Right lobe of liver (tissue), 6 donors: Measurements from ENCODE around the gene TADA2B. TPM values are rescaled to one million over a fixed set of nuclear protein-coding genes. Genes with fewer than 3 reads are reported as not detected.

Experiments
- ATAC-seq, 4 donors: fragments of 200-7000 bp; cut with Tn5 transposase; one replicate each; pipeline ENCODE4 v1.9.1; 2020; ENCODE audit warnings: mild to moderate bottlenecking in 4 of 4, moderate library complexity in 4 of 4
- DNase-seq, 3 donors: peaks; one replicate each; pipeline ENCODE4 v3.0.0-alpha.2; 2020
- H3K27ac ChIP-seq, 3 donors: fragments of 200-600 bp; one replicate each; pipeline ENCODE4 v1.8.0; 2022
- H3K27me3 ChIP-seq, 2 donors: fragments of 200-600 bp; one replicate each; pipeline ENCODE4 v1.8.0; 2022
- H3K36me3 ChIP-seq, 4 donors: fragments of 200-600 bp; sonication (generic) in 1 of 4; one replicate each; pipeline versions ENCODE4 v1.5.1 to v1.8.0; 2017 to 2022; ENCODE audit warnings: control low read depth in 1 of 4
- H3K4me1 ChIP-seq, 4 donors: fragments of 200-600 bp; sonication (generic) in 1 of 4; one replicate each; pipeline versions ENCODE4 v1.5.1 to v1.8.0; 2017 to 2022; ENCODE audit warnings: control low read depth in 1 of 4
- H3K4me3 ChIP-seq, 3 donors: fragments of 200-600 bp; one replicate each; pipeline ENCODE4 v1.8.0; 2022
- H3K9me3 ChIP-seq, 4 donors: fragments of 200-600 bp; sonication (generic) in 1 of 4; one replicate each; pipeline versions ENCODE4 v1.5.1 to v1.8.0; 2017 to 2022; ENCODE audit warnings: control low read depth in 1 of 4
- POLR2A ChIP-seq: fragments of 450-650 bp; IDR thresholded peaks from one replicate; pipeline ENCODE4 v1.6.1; 2017; ENCODE audit warnings: antibody characterized with exemption, mild to moderate bottlenecking
- WGBS: methylation state at CpG from one replicate; pipeline ENCODE4 v1.1.6; 2018; ENCODE audit warnings: low coverage, low lambda C conversion rate; ENCODE audit not compliant: insufficient coverage; ENCODE audit errors: missing lambda C conversion rate; 5-methylcytosine and 5-hydroxymethylcytosine counted together
- intact Hi-C, 2 donors: fragments of 100-400 bp; cut with DNase I; formaldehyde crosslinking; loops; one replicate each; pipeline versions ENCODE4 v1.11.2 to v1.14.1; 2022
- total RNA-seq, 6 experiments: library from RNA; depleted of rRNA in 2 of 6; stranded (reverse); fragments of >200 nt in 2 of 6; fragmentation: NEBNext Ultra II Directional in 3 of 6; extraction: Animal tissue kit (Norgen Biotek cat#: 25700) in 3 of 6; gene quantifications; one replicate each; pipeline versions ENCODE4 v1.1.0 to v1.2.4, GENCODE V29; 2016 to 2023
- TF ChIP-seq, protein P1 (sequence below), 4 donors: fragments of 200-600 bp in 3 of 4; fragments of 450-650 bp in 1 of 4; IDR thresholded peaks; one replicate each; pipeline versions ENCODE4 v1.5.1 to v1.8.0; 2016 to 2022; ENCODE audit warnings: antibody characterized with exemption in 4 of 4, mild to moderate bottlenecking in 2 of 4
- donor health status: DM: no; HTN: yes; CAD: no.
- donor health status: DM: no; HTN: no; CAD: no.
- donor health status: DM: no; HTN: no; CAD: no.
- donor health status: DM: no; HTN: yes; CAD: no.
- donor health status: DM: no; HTN: yes; CAD: no.

The TADA2B gene
- total RNA-seq, 6 experiments from 2014 or later: 12.1 to 16.3 (median 14.0) TPM

DNA sequence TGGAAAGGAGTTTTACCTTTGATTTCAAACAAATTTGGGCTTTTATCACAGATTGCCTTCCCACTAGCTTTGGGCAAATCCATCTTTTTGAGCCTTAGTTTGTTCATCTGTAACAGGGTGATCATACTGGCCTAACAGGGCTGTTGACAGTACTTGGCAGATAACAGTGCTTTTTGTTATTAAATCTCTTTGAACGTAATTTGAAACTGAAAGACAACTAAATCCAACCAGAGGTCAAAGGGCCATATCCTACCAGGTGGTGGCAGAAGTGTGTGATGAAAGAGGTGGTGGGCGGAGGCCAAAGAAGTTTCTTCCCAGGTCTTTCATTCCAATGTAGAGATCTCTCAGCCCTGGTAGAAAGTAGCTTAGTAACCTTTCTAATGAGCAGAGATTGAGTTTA lies 35.2 kb upstream of the TADA2B start:
- Histone ChIP-seq H3K36me3 (peaks cover 0 to 59% (median 2%) of the 10 kb centered on the region in 4 donors), H3K27ac (peak overlapping the region in 2 of 3 donors; percentile 62 to 88), H3K4me3 (no peak overlapping the region), H3K4me1 (peaks cover 0 to 26% (median 9%) of the 10 kb centered on the region in 4 donors), H3K27me3 (no peaks in the 10 kb centered on the region), H3K9me3 (no peaks in the 10 kb centered on the region)
- ATAC-seq: peak; percentile 82 to 89 (median 86)
- no peak for TF ChIP-seq POLR2A
- TF ChIP-seq, protein P1, sequence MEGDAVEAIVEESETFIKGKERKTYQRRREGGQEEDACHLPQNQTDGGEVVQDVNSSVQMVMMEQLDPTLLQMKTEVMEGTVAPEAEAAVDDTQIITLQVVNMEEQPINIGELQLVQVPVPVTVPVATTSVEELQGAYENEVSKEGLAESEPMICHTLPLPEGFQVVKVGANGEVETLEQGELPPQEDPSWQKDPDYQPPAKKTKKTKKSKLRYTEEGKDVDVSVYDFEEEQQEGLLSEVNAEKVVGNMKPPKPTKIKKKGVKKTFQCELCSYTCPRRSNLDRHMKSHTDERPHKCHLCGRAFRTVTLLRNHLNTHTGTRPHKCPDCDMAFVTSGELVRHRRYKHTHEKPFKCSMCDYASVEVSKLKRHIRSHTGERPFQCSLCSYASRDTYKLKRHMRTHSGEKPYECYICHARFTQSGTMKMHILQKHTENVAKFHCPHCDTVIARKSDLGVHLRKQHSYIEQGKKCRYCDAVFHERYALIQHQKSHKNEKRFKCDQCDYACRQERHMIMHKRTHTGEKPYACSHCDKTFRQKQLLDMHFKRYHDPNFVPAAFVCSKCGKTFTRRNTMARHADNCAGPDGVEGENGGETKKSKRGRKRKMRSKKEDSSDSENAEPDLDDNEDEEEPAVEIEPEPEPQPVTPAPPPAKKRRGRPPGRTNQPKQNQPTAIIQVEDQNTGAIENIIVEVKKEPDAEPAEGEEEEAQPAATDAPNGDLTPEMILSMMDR (IDR thresholded peaks at IDR 0.05): no peak
- WGBS: 14% methylated on average over 2 of the region's 2 CpGs
- DNase-seq: peak in 2 of 3 donors; percentile 70 to 81
- intact Hi-C loops: no loop called here

DNA sequence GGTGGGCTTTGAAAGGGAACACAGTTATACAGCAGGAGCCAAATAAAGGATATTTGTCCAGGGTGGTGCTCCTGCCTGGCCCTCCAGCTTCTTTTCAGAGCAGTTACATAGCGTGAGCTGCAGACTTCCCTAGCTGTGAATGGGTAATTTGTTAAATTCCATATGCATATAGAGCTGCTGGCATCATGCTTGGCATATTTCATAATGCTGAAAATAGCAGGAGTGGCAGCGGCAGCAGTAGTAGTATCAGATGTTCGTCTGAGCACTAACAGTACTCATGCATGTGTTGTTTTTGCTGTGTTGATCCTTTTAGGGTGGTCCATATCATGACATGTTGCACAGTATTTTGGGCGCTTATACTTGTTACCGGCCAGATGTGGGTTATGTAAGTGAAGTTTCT lies 33.6 kb upstream of the TADA2B start:
- 88% methylated on average over 4 of the region's 5 CpGs for WGBS
- DNase-seq (no peak), ATAC-seq (no peak)
- no peaks in the 10 kb centered on the region for H3K9me3 ChIP-seq
- peaks cover 0 to 59% (median 3%) of the 10 kb centered on the region in 4 donors for H3K36me3 ChIP-seq
- intact Hi-C loops: no loop called here
- H3K4me3 ChIP-seq: no peak overlapping the region
- no peaks in the 10 kb centered on the region for H3K27me3 ChIP-seq
- TF ChIP-seq, protein P1 (IDR thresholded peaks at IDR 0.05): no peak
- TF ChIP-seq POLR2A: no peak
- H3K27ac ChIP-seq: no peak overlapping the region
- peaks cover 0 to 33% (median 12%) of the 10 kb centered on the region in 4 donors for H3K4me1 ChIP-seq

DNA sequence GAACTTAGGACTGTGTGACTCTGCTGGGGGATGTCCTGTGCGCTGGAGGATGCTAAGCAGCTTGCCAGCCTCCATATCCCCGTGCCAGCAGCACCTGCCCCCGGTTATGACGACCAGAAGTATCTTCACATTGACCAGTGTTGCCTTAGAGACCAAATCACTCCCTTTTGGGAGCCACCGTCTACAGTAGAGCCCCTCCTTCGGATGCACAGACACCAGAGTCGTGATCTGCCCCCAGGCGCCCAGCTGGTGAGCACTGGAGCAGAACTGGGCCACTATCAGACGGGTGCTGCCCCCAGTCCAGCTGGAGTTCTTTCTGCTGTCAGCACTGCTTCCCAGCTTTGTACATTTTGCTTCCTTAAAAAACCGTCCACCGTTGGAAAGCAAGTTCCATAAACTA lies 30.0 kb upstream of the TADA2B start:
- H3K4me1 ChIP-seq: peaks cover 0 to 38% (median 12%) of the 10 kb centered on the region in 4 donors
- intact Hi-C loops: no loop called here
- H3K36me3 ChIP-seq: peaks cover 0 to 57% (median 5%) of the 10 kb centered on the region in 4 donors
- no peak for DNase-seq
- H3K27ac ChIP-seq: no peak overlapping the region
- no peaks in the 10 kb centered on the region for H3K27me3 ChIP-seq
- WGBS: 83% methylated on average over 7 of the region's 11 CpGs
- no peaks in the 10 kb centered on the region for H3K9me3 ChIP-seq
- ATAC-seq: no peak
- no peak overlapping the region for H3K4me3 ChIP-seq
- TF ChIP-seq, protein P1 (IDR thresholded peaks at IDR 0.05): no peak
- no peak for TF ChIP-seq POLR2A

DNA sequence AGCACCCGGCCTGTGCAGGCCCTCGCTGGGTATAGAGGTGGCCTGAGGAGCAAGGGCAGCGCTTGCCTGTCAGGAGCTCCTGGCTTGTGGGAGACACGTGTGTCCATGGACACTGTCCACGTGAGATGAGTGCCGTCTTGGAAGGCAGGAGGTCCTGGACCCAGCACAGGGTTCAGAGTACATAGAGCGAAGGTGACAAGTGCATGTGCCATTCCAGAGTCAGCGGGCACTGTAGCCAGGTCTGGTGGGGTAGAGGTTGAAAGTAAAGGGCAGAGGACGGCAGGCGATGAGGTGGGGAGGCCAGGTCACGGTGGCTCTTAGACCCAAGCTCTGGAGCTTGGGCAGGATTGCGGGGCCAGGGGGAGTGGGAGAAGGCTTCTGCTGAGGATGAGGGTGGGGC lies 28.4 kb upstream of the TADA2B start:
- H3K36me3 ChIP-seq: peaks cover 0 to 55% (median 5%) of the 10 kb centered on the region in 4 donors
- peaks cover 0 to 32% (median 12%) of the 10 kb centered on the region in 4 donors for H3K4me1 ChIP-seq
- DNase-seq (peak; percentile 67 to 92 (median 92)), ATAC-seq (peak; percentile 84 to 92 (median 89))
- H3K27ac ChIP-seq: peak overlapping the region in 2 of 3 donors; percentile 66 to 67
- H3K27me3 ChIP-seq: no peaks in the 10 kb centered on the region
- TF ChIP-seq, protein P1 (IDR thresholded peaks at IDR 0.05): no peak
- no peak for TF ChIP-seq POLR2A
- peak overlapping the region in 1 of 3 donors; percentile 28 for H3K4me3 ChIP-seq
- H3K9me3 ChIP-seq: no peaks in the 10 kb centered on the region
- WGBS: 48% methylated on average over 12 of the region's 12 CpGs
- intact Hi-C loops: no loop called here
